ENCODE data around the gene EPHB2. TPM values are rescaled to one million over a fixed set of nuclear protein-coding genes. Genes with fewer than 3 reads are reported as not detected.

EPHB2 gene
- total and polyA plus RNA-seq, 2 of the 13 experiments (the other 11 are each of a cell fraction or from before 2014, with no cell fraction given) = 0.03 to 0.11 TPM

DNA sequence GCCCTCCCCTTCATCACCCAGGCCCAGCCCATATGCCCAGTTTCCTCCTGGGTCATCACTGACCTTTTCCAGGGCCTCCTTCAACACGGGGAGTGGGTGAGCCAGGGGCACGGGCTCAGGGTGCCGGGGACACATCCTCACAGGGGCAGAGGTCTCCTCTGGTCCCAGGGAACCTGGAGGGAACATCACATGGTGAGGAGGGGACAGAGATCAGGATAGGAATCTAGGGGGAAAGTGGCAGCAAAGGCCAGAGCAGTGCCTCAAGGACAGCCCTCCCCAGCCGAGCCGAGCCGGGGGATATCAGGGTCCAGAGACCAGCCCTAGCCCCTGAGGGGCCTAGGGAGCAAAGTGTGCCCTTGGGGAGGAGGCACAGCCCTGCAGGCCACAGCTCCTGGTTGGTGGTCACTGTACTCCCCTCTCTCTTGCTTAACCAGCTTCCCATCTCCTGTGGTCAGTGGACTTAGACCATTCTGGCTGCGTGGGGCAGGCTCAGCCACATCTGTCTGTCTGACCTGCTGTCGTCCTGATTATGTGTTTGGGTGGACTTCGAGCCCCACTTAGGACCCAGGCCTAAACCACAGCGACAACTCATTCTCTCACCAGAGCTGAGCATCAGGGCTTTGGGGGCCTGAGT is 252.5 kb downstream of the EPHB2 start (continued):
- TF ChIP-seq, protein P1, sequence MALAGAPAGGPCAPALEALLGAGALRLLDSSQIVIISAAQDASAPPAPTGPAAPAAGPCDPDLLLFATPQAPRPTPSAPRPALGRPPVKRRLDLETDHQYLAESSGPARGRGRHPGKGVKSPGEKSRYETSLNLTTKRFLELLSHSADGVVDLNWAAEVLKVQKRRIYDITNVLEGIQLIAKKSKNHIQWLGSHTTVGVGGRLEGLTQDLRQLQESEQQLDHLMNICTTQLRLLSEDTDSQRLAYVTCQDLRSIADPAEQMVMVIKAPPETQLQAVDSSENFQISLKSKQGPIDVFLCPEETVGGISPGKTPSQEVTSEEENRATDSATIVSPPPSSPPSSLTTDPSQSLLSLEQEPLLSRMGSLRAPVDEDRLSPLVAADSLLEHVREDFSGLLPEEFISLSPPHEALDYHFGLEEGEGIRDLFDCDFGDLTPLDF (CRISPR knock-in tag; IDR thresholded peaks at IDR 0.05) = no peak
- TF ChIP-seq NFE2L2 (IDR thresholded peaks at IDR 0.05; ENCODE audit: low read length) (no peak), NFRKB (IDR thresholded peaks at IDR 0.05) (no peak), DPF2 (CRISPR knock-in tag; IDR thresholded peaks at IDR 0.05; ENCODE audit: borderline replicate concordance, low read depth) (peak; percentile 85), HDAC2 (CRISPR knock-in tag; IDR thresholded peaks at IDR 0.05) (no peak; the same call in 1 of the 2 replicates), MTF2 (CRISPR knock-in tag; IDR thresholded peaks at IDR 0.05; ENCODE audit: borderline replicate concordance) (no peak), MTA1 (CRISPR knock-in tag; IDR thresholded peaks at IDR 0.05; ENCODE audit: borderline replicate concordance) (peak; percentile 100), IKZF4 (CRISPR knock-in tag; IDR thresholded peaks at IDR 0.05; ENCODE audit: borderline replicate concordance, low read depth, not compliant biosample characterization) (peak; percentile 14), PHF8 (CRISPR knock-in tag; IDR thresholded peaks at IDR 0.05) (no peak; the same call in 1 of the 2 replicates), NPAS2 (CRISPR knock-in tag; IDR thresholded peaks at IDR 0.05; ENCODE audit: borderline replicate concordance) (no peak), ZNF549 (CRISPR knock-in tag; IDR thresholded peaks at IDR 0.05) (no peak), ZNF557 (CRISPR knock-in tag; IDR thresholded peaks at IDR 0.05) (peak; percentile 53; the same call in 1 of the 2 replicates), SP5 (CRISPR knock-in tag; IDR thresholded peaks at IDR 0.05; ENCODE audit: borderline replicate concordance, low read depth) (no peak), ZNF224 (CRISPR knock-in tag; IDR thresholded peaks at IDR 0.05) (peak; percentile 53; the same call in 1 of the 2 replicates), SAP130 (CRISPR knock-in tag; IDR thresholded peaks at IDR 0.05; ENCODE audit: low read depth) (no peak), AKAP8 (CRISPR knock-in tag; IDR thresholded peaks at IDR 0.05) (0 out of 2 replicates have a peak, but pooled peaks have one; percentile 41), PRMT3 (CRISPR knock-in tag; IDR thresholded peaks at IDR 0.05; ENCODE audit: borderline replicate concordance, low read depth) (no peak)
- TF ChIP-seq, protein P2, sequence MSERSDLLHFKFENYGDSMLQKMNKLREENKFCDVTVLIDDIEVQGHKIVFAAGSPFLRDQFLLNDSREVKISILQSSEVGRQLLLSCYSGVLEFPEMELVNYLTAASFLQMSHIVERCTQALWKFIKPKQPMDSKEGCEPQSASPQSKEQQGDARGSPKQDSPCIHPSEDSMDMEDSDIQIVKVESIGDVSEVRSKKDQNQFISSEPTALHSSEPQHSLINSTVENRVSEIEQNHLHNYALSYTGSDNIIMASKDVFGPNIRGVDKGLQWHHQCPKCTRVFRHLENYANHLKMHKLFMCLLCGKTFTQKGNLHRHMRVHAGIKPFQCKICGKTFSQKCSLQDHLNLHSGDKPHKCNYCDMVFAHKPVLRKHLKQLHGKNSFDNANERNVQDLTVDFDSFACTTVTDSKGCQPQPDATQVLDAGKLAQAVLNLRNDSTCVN (CRISPR knock-in tag; IDR thresholded peaks at IDR 0.05; ENCODE audit: borderline replicate concordance) = peak; percentile 67; the same call in 1 of the 2 replicates
- TF ChIP-seq, protein P3, sequence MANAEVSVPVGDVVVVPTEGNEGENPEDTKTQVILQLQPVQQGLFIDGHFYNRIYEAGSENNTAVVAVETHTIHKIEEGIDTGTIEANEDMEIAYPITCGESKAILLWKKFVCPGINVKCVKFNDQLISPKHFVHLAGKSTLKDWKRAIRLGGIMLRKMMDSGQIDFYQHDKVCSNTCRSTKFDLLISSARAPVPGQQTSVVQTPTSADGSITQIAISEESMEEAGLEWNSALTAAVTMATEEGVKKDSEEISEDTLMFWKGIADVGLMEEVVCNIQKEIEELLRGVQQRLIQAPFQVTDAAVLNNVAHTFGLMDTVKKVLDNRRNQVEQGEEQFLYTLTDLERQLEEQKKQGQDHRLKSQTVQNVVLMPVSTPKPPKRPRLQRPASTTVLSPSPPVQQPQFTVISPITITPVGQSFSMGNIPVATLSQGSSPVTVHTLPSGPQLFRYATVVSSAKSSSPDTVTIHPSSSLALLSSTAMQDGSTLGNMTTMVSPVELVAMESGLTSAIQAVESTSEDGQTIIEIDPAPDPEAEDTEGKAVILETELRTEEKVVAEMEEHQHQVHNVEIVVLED (CRISPR knock-in tag; IDR thresholded peaks at IDR 0.05; ENCODE audit: borderline replicate concordance) = peak; percentile 46; the same call in 1 of the 2 replicates
- TF ChIP-seq, protein P4, sequence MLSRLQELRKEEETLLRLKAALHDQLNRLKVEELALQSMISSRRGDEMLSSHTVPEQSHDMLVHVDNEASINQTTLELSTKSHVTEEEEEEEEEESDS (CRISPR knock-in tag; IDR thresholded peaks at IDR 0.05; ENCODE audit: borderline replicate concordance) = 0 out of 2 replicates have a peak, but pooled peaks have one; percentile 33
- TF ChIP-seq, protein P5, sequence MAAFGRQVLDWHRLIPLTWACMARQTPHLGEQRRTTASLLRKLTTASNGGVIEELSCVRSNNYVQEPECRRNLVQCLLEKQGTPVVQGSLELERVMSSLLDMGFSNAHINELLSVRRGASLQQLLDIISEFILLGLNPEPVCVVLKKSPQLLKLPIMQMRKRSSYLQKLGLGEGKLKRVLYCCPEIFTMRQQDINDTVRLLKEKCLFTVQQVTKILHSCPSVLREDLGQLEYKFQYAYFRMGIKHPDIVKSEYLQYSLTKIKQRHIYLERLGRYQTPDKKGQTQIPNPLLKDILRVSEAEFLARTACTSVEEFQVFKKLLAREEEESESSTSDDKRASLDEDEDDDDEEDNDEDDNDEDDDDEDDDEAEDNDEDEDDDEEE (CRISPR knock-in tag; IDR thresholded peaks at IDR 0.05) = no peak
- TF ChIP-seq, protein P6, sequence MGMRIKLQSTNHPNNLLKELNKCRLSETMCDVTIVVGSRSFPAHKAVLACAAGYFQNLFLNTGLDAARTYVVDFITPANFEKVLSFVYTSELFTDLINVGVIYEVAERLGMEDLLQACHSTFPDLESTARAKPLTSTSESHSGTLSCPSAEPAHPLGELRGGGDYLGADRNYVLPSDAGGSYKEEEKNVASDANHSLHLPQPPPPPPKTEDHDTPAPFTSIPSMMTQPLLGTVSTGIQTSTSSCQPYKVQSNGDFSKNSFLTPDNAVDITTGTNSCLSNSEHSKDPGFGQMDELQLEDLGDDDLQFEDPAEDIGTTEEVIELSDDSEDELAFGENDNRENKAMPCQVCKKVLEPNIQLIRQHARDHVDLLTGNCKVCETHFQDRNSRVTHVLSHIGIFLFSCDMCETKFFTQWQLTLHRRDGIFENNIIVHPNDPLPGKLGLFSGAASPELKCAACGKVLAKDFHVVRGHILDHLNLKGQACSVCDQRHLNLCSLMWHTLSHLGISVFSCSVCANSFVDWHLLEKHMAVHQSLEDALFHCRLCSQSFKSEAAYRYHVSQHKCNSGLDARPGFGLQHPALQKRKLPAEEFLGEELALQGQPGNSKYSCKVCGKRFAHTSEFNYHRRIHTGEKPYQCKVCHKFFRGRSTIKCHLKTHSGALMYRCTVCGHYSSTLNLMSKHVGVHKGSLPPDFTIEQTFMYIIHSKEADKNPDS (CRISPR knock-in tag; IDR thresholded peaks at IDR 0.05) = peak; percentile 23; the same call in 1 of the 2 replicates

Measured in HepG2 (cell line).